BLaER1 (cell line): ENCODE results near the gene IL4I1.

Experiments
- H3K27ac ChIP-seq: shearing (Covaris generic); formaldehyde crosslinking; 2 replicates; pipeline ENCODE4 v1.8.1; 2022
- H3K27me3 ChIP-seq: shearing (Covaris generic); formaldehyde crosslinking; 2 replicates; pipeline ENCODE4 v1.8.1; 2022
- H3K36me3 ChIP-seq: shearing (Covaris generic); formaldehyde crosslinking; 2 replicates; pipeline ENCODE4 v1.8.1; 2022
- H3K4me1 ChIP-seq: shearing (Covaris generic); formaldehyde crosslinking; 2 replicates; pipeline ENCODE4 v1.8.1; 2022
- H3K4me2 ChIP-seq: shearing (Covaris generic); formaldehyde crosslinking; 2 replicates; pipeline ENCODE4 v1.8.1; 2022
- H3K4me3 ChIP-seq: shearing (Covaris generic); formaldehyde crosslinking; 2 replicates; pipeline ENCODE4 v1.8.1; 2022
- H3K9ac ChIP-seq: shearing (Covaris generic); formaldehyde crosslinking; 2 replicates; pipeline ENCODE4 v1.8.1; 2022
- H3K9me3 ChIP-seq: shearing (Covaris generic); formaldehyde crosslinking; 2 replicates; pipeline ENCODE4 v1.8.1; 2022
- H4K20me1 ChIP-seq: shearing (Covaris generic); formaldehyde crosslinking; 2 replicates; pipeline ENCODE4 v1.8.1; 2022
- Cebpa-rat ChIP-seq: shearing (Covaris generic); IDR thresholded peaks from 2 replicates; pipeline ENCODE4 v1.8.1; 2022

Gene IL4I1

GRCh38 chr19:49866933-49867782, 29.5 kb downstream of the IL4I1 start, which contains the start of gene PNKP:
Gene PNKP (minus strand): TSS chr19:49867576. CDS start chr19:49867204, 372 bp downstream.
- Histone ChIP-seq H3K4me3 (peak within 1 kb of the TSS; percentile 93), H4K20me1 (peaks cover 47% of the 10 kb centered on the region), H3K4me2 (peak within 1 kb of the TSS; percentile 96), H3K27ac (peak within 1 kb of the TSS; percentile 75), H3K27me3 (no peaks in the 10 kb centered on the region), H3K9ac (peak within 1 kb of the TSS; percentile 85), H3K36me3 (peaks cover 40% of the 10 kb centered on the region), H3K4me1 (peaks cover 51% of the 10 kb centered on the region), H3K9me3 (no peaks in the 10 kb centered on the region)
- TF ChIP-seq Cebpa-rat = no peak

- Histone ChIP-seq H3K36me3 (peaks cover 49% of the 10 kb centered on the region), H3K9me3 (no peaks in the 10 kb centered on the region), H3K27ac (no peak overlapping the region), H3K4me2 (peak overlapping the region; percentile 96), H3K4me1 (peaks cover 41% of the 10 kb centered on the region), H3K4me3 (peak overlapping the region; percentile 93; the same call in 1 of the 2 replicates), H3K9ac (no peak overlapping the region), H4K20me1 (peaks cover 61% of the 10 kb centered on the region), H3K27me3 (no peaks in the 10 kb centered on the region)
- TF ChIP-seq Cebpa-rat = no peak
Measured at GRCh38 chr19:49864890-49865289, 31.8 kb downstream of the IL4I1 start.

GRCh38 chr19:49863935-49864320, 32.8 kb downstream of the IL4I1 start:
- peaks cover 59% of the 10 kb centered on the region for H3K36me3 ChIP-seq
- no peak overlapping the region for H3K27ac ChIP-seq

GRCh38 chr19:49863254-49863934, 33.3 kb downstream of the IL4I1 start:
- Histone ChIP-seq H3K4me2 (no peak overlapping the region), H3K4me1 (peaks cover 31% of the 10 kb centered on the region), H3K27ac (no peak overlapping the region), H3K9ac (no peak overlapping the region), H3K36me3 (peaks cover 64% of the 10 kb centered on the region), H3K27me3 (no peaks in the 10 kb centered on the region), H3K4me3 (no peak overlapping the region), H4K20me1 (peaks cover 76% of the 10 kb centered on the region), H3K9me3 (no peaks in the 10 kb centered on the region)
- no peak for TF ChIP-seq Cebpa-rat

More at GRCh38 chr19:49863935-49864320, 32.8 kb downstream of the IL4I1 start:
- peaks cover 70% of the 10 kb centered on the region for H4K20me1 ChIP-seq
- no peaks in the 10 kb centered on the region for H3K9me3 ChIP-seq
- H3K4me2 ChIP-seq = no peak overlapping the region
- no peaks in the 10 kb centered on the region for H3K27me3 ChIP-seq
- H3K4me3 ChIP-seq = no peak overlapping the region
- TF ChIP-seq Cebpa-rat = no peak
- peaks cover 37% of the 10 kb centered on the region for H3K4me1 ChIP-seq
- no peak overlapping the region for H3K9ac ChIP-seq

- H3K4me3 ChIP-seq = no peak overlapping the region
- no peak for TF ChIP-seq Cebpa-rat
- H3K4me1 ChIP-seq = peaks cover 24% of the 10 kb centered on the region
- no peak overlapping the region for H3K27ac ChIP-seq
- no peak overlapping the region for H3K4me2 ChIP-seq
- H3K9ac ChIP-seq = no peak overlapping the region
- no peaks in the 10 kb centered on the region for H3K27me3 ChIP-seq
- peaks cover 83% of the 10 kb centered on the region for H4K20me1 ChIP-seq
- no peaks in the 10 kb centered on the region for H3K9me3 ChIP-seq
- peaks cover 72% of the 10 kb centered on the region for H3K36me3 ChIP-seq
Measured at GRCh38 chr19:49862391-49863253, 34.1 kb downstream of the IL4I1 start.

- H3K27me3 ChIP-seq = no peaks in the 10 kb centered on the region
- no peak overlapping the region for H3K4me3 ChIP-seq
- H3K4me1 ChIP-seq = peaks cover 22% of the 10 kb centered on the region
- H3K36me3 ChIP-seq = peaks cover 81% of the 10 kb centered on the region
- H3K27ac ChIP-seq = no peak overlapping the region
- no peak for TF ChIP-seq Cebpa-rat
- no peak overlapping the region for H3K4me2 ChIP-seq
- peaks cover 89% of the 10 kb centered on the region for H4K20me1 ChIP-seq
- H3K9ac ChIP-seq = no peak overlapping the region
- no peaks in the 10 kb centered on the region for H3K9me3 ChIP-seq
Measured at GRCh38 chr19:49861541-49862378, 34.9 kb downstream of the IL4I1 start.

GRCh38 chr19:49861107-49861506, 35.6 kb downstream of the IL4I1 start:
- no peak overlapping the region for H3K9ac ChIP-seq
- H3K27me3 ChIP-seq = no peaks in the 10 kb centered on the region
- peaks cover 87% of the 10 kb centered on the region for H3K36me3 ChIP-seq
- TF ChIP-seq Cebpa-rat = no peak
- no peaks in the 10 kb centered on the region for H3K9me3 ChIP-seq
- H3K4me3 ChIP-seq = no peak overlapping the region
- peak overlapping the region; percentile 13; the same call in 1 of the 2 replicates for H3K27ac ChIP-seq
- H3K4me1 ChIP-seq = peaks cover 16% of the 10 kb centered on the region
- peaks cover 89% of the 10 kb centered on the region for H4K20me1 ChIP-seq
- H3K4me2 ChIP-seq = no peak overlapping the region

GRCh38 chr19:49860336-49861102, 36.2 kb downstream of the IL4I1 start:
- no peak overlapping the region for H3K4me3 ChIP-seq
- no peak overlapping the region for H3K9ac ChIP-seq
- no peak for TF ChIP-seq Cebpa-rat
- no peaks in the 10 kb centered on the region for H3K27me3 ChIP-seq
- H3K36me3 ChIP-seq = peaks cover 93% of the 10 kb centered on the region
- peak overlapping the region; percentile 13; the same call in 1 of the 2 replicates for H3K27ac ChIP-seq
- H4K20me1 ChIP-seq = peaks cover 89% of the 10 kb centered on the region
- no peaks in the 10 kb centered on the region for H3K9me3 ChIP-seq
- H3K4me2 ChIP-seq = no peak overlapping the region
- peaks cover 10% of the 10 kb centered on the region for H3K4me1 ChIP-seq
